Mesothelial cell of epicardium (in vitro differentiated cells): ENCODE data around the gene CLDN5. TPM values are rescaled to one million over a fixed set of nuclear protein-coding genes. Genes with fewer than 3 reads are reported as not detected.

Source experiments
- DNase-seq, 2 experiments: peaks; one replicate each; pipeline ENCODE4 v3.0.0; 2021; ENCODE audit warnings: low spot score in 2 of 2; ENCODE audit not compliant: unreplicated experiment in 2 of 2
- H3K27ac Mint-ChIP-seq: 2 replicates; pipeline ENCODE4 v1.8.0; 2021; ENCODE audit warnings: mixed read lengths
- H3K27me3 Mint-ChIP-seq: 2 replicates; pipeline ENCODE4 v1.8.0; 2021; ENCODE audit warnings: low read depth, mixed read lengths
- H3K36me3 Mint-ChIP-seq: 2 replicates; pipeline ENCODE4 v1.8.0; 2021; ENCODE audit warnings: mixed read lengths
- H3K4me1 Mint-ChIP-seq: 2 replicates; pipeline ENCODE4 v1.8.0; 2021; ENCODE audit warnings: mixed read lengths
- H3K4me3 Mint-ChIP-seq: 2 replicates; pipeline ENCODE4 v1.8.0; 2021; ENCODE audit warnings: mild to moderate bottlenecking, moderate library complexity, mixed read lengths
- H3K9me3 Mint-ChIP-seq: 2 replicates; pipeline ENCODE4 v1.8.0; 2021; ENCODE audit warnings: mixed read lengths
- CTCF ChIP-seq: fragments of 200-600 bp; sonication (generic); IDR thresholded peaks from one replicate; pipeline ENCODE4 v1.5.0; 2021; ENCODE audit warnings: antibody characterized with exemption; ENCODE audit not compliant: unreplicated experiment
- total RNA-seq: library from RNA; stranded (reverse); gene quantifications from 3 replicates; pipeline ENCODE4 v1.2.1, GENCODE V29; 2021

Gene CLDN5
- total RNA-seq, 1 donor from 2014 or later: not detected

GRCh38 chr22:19559956-19560355, 35.7 kb upstream of the CLDN5 start:
- Mint-ChIP-seq H3K27me3 (peaks cover 4% of the 10 kb centered on the region), H3K4me3 (no peak overlapping the region), H3K4me1 (no peaks in the 10 kb centered on the region), H3K27ac (no peak overlapping the region), H3K9me3 (peaks cover 10% of the 10 kb centered on the region), H3K36me3 (no peaks in the 10 kb centered on the region)
- no peak for DNase-seq
- TF ChIP-seq CTCF: no peak

GRCh38 chr22:19559324-19559811, 35.2 kb upstream of the CLDN5 start:
- no peak for TF ChIP-seq CTCF
- peaks cover 3% of the 10 kb centered on the region for H3K4me1 Mint-ChIP-seq
- H3K9me3 Mint-ChIP-seq: peaks cover 6% of the 10 kb centered on the region
- H3K27ac Mint-ChIP-seq: no peak overlapping the region
- no peak overlapping the region for H3K4me3 Mint-ChIP-seq
- H3K27me3 Mint-ChIP-seq: no peaks in the 10 kb centered on the region
- H3K36me3 Mint-ChIP-seq: no peaks in the 10 kb centered on the region
- no peak for DNase-seq

GRCh38 chr22:19556963-19557545, 32.8 kb upstream of the CLDN5 start:
- no peak overlapping the region for H3K27ac Mint-ChIP-seq
- no peak for DNase-seq
- H3K36me3 Mint-ChIP-seq: no peaks in the 10 kb centered on the region
- no peaks in the 10 kb centered on the region for H3K27me3 Mint-ChIP-seq
- no peak overlapping the region for H3K4me3 Mint-ChIP-seq
- peaks cover 3% of the 10 kb centered on the region for H3K4me1 Mint-ChIP-seq
- H3K9me3 Mint-ChIP-seq: peaks cover 4% of the 10 kb centered on the region
- TF ChIP-seq CTCF: no peak

GRCh38 chr22:19555651-19556050, 31.4 kb upstream of the CLDN5 start:
- peaks cover 3% of the 10 kb centered on the region for H3K4me1 Mint-ChIP-seq
- H3K36me3 Mint-ChIP-seq: no peaks in the 10 kb centered on the region
- no peak overlapping the region for H3K4me3 Mint-ChIP-seq
- no peak for TF ChIP-seq CTCF
- no peak for DNase-seq
- H3K27me3 Mint-ChIP-seq: no peaks in the 10 kb centered on the region
- peaks cover 4% of the 10 kb centered on the region for H3K9me3 Mint-ChIP-seq
- H3K27ac Mint-ChIP-seq: no peak overlapping the region

GRCh38 chr22:19554834-19555404, 30.7 kb upstream of the CLDN5 start:
- H3K27me3 Mint-ChIP-seq: no peaks in the 10 kb centered on the region
- H3K27ac Mint-ChIP-seq: no peak overlapping the region
- H3K4me1 Mint-ChIP-seq: peaks cover 3% of the 10 kb centered on the region
- H3K9me3 Mint-ChIP-seq: peaks cover 4% of the 10 kb centered on the region
- no peak for DNase-seq
- no peak for TF ChIP-seq CTCF
- no peaks in the 10 kb centered on the region for H3K36me3 Mint-ChIP-seq
- no peak overlapping the region for H3K4me3 Mint-ChIP-seq
